GM18520 (cell line): ENCODE data around the gene PINK1.

Experiments
- ATAC-seq: cut with Tn5 transposase; IDR thresholded peaks from one replicate; pipeline ENCODE4 v1.9.1; 2021; ENCODE audit not compliant: unreplicated experiment

PINK1 gene

GRCh38 chr1:20678599-20678998, 45.3 kb downstream of the PINK1 start:
- no peak for ATAC-seq

- no peak for ATAC-seq
Measured at GRCh38 chr1:20680269-20680668, 47.0 kb downstream of the PINK1 start.

GRCh38 chr1:20681999-20682398, 48.7 kb downstream of the PINK1 start:
- no peak for ATAC-seq

- ATAC-seq: no peak
Measured at GRCh38 chr1:20682571-20683236, 49.4 kb downstream of the PINK1 start.

GRCh38 chr1:20683614-20684013, 50.4 kb downstream of the PINK1 start:
- no peak for ATAC-seq

- ATAC-seq: no peak
Measured at GRCh38 chr1:20684050-20684620, 50.9 kb downstream of the PINK1 start.

GRCh38 chr1:20684651-20685050, 51.4 kb downstream of the PINK1 start:
- no peak for ATAC-seq

GRCh38 chr1:20685099-20685662, 51.9 kb downstream of the PINK1 start:
- no peak for ATAC-seq

GRCh38 chr1:20685741-20686140, 52.5 kb downstream of the PINK1 start:
- ATAC-seq: no peak

- no peak for ATAC-seq
Measured at GRCh38 chr1:20686883-20687725, 53.8 kb downstream of the PINK1 start.

GRCh38 chr1:20689645-20690056, 56.4 kb downstream of the PINK1 start:
- ATAC-seq: no peak

GRCh38 chr1:20691872-20692271, 58.6 kb downstream of the PINK1 start:
- no peak for ATAC-seq

- ATAC-seq: no peak
Measured at GRCh38 chr1:20693623-20694022, 60.4 kb downstream of the PINK1 start.

- ATAC-seq: no peak
Measured at GRCh38 chr1:20695515-20695914, 62.3 kb downstream of the PINK1 start.

- ATAC-seq: no peak
Measured at GRCh38 chr1:20696397-20697333, 63.4 kb downstream of the PINK1 start.

GRCh38 chr1:20697563-20697962, 64.3 kb downstream of the PINK1 start:
- ATAC-seq: no peak

GRCh38 chr1:20698195-20698910, 65.1 kb downstream of the PINK1 start:
- ATAC-seq: no peak

- ATAC-seq: no peak
Measured at GRCh38 chr1:20699558-20699957, 66.3 kb downstream of the PINK1 start.

- no peak for ATAC-seq
Measured at GRCh38 chr1:20700636-20701215, 67.5 kb downstream of the PINK1 start.
